Ovary (tissue), 9 donors: ENCODE data around the gene DAB1. TPM values are rescaled to one million over a fixed set of nuclear protein-coding genes. Genes with fewer than 3 reads are reported as not detected.

Experiments
- DNase-seq, 5 donors: peaks; one replicate each; pipeline ENCODE4 v3.0.0-alpha.2; 2019 to 2020
- H3K27ac ChIP-seq, 2 donors: fragments of 200-600 bp; one replicate each; pipeline versions ENCODE4 v1.5.1 to v1.8.0; 2019 to 2022
- H3K27me3 ChIP-seq: fragments of 200-600 bp; one replicate; pipeline ENCODE4 v1.8.0; 2022
- H3K36me3 ChIP-seq: fragments of 200-600 bp; sonication (generic); one replicate; pipeline ENCODE4 v1.5.1; 2019
- H3K4me1 ChIP-seq: one replicate; pipeline ENCODE4 v1.8.1; 2013; ENCODE audit warnings: mild to moderate bottlenecking, moderate library complexity; ENCODE audit not compliant: insufficient read depth
- H3K4me3 ChIP-seq: fragments of 200-600 bp; sonication (generic); one replicate; pipeline ENCODE4 v1.5.1; 2017
- H3K9me3 ChIP-seq, 2 donors: fragments of 200-600 bp in 1 of 2; sonication (generic) in 1 of 2; one replicate each; pipeline versions ENCODE4 v1.5.1 to v1.8.1; 2013 to 2019; ENCODE audit warnings: mild to moderate bottlenecking in 1 of 2, moderate library complexity in 1 of 2
- EP300 ChIP-seq: sonication (generic); formaldehyde crosslinking; IDR thresholded peaks from one replicate; pipeline ENCODE4 v1.6.1; 2017; ENCODE audit warnings: antibody characterized with exemption
- POLR2A ChIP-seq: fragments of 450-650 bp; IDR thresholded peaks from one replicate; pipeline ENCODE4 v1.6.1; 2017; ENCODE audit warnings: antibody characterized with exemption, mild to moderate bottlenecking, moderate library complexity
- WGBS, 3 donors: extraction: QIAGEN DNeasy Blood & Tissue Kit in 1 of 3; methylation state at CpG; one replicate each; pipeline versions ENCODE4 v1.1.5 to v1.1.7; 2013 to 2017; 5-methylcytosine and 5-hydroxymethylcytosine counted together
- intact Hi-C, 4 donors: fragments of 100-400 bp; cut with DNase I; formaldehyde crosslinking; loops; one replicate each; pipeline versions ENCODE4 v1.11.0 to v1.15.1; 2022 to 2023
- polyA plus RNA-seq, 2 donors: library from polyadenylated mRNA; stranded (reverse); fragments of 200-250 nt in 1 of 2; fragments of 350-450 nt in 1 of 2; fragmentation: Illumina TruSeq in 1 of 2; extraction: RNeasy Lipid Tissue Mini Kit (QIAGEN cat#74804) in 1 of 2; gene quantifications; one replicate each; pipeline ENCODE4 v1.2.3, GENCODE V29; 2013 to 2014
- total RNA-seq, 7 donors: library from RNA; depleted of rRNA in 2 of 7; stranded (reverse); fragments of >200 nt in 2 of 7; fragmentation: NEBNext Ultra II Directional in 3 of 7; extraction: Animal tissue kit (Norgen Biotek cat#: 25700) in 3 of 7; gene quantifications; one replicate each; pipeline versions ENCODE4 v1.1.0 to v1.2.4, GENCODE V29; 2016 to 2023
- TF ChIP-seq, protein P1 (sequence below), 3 donors: fragments of 450-650 bp in 2 of 3; fragments of 200-600 bp in 1 of 3; IDR thresholded peaks; one replicate each; pipeline versions ENCODE4 v1.5.1 to v1.8.0; 2016 to 2022; ENCODE audit warnings: antibody characterized with exemption in 3 of 3, mild to moderate bottlenecking in 1 of 3
- donor health status: DM: no; HTN: no; CAD: no; lungs with moderate emphysema.
- donor health status: DM: no; HTN: no; CAD: no.
- donor health status: Bipolar disorder and iron deficiency.
- donor health status: DM: yes; HTN: yes; CAD: no.
- donor health status: DM: no; HTN: no; CAD: no.
- donor health status: DM: yes; HTN: yes; CAD: no.

DAB1 gene
- total and polyA plus RNA-seq, 9 donors = 0.22 to 5.5 (median 0.77) TPM

DNA sequence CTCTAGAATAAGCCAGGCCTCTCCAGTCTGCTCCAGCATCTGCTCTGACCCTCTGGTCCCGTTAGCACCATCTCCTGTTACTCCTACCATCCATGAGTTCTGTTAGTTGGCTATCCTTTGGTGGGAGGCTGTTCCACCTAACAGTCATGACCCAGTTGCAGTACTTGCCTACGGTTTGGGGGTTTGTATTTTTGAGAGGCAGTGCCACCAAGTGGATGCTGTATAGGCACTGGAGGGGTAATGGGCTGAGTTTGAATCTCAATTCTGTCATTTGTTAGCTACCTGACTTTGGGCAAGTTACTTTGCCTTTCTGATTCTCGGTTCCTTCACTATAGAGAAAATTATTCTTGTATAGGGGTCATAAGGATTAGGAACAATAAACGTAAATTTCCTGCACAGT lies 445.9 kb downstream of the DAB1 start:
- intact Hi-C loops = no loop called here
- TF ChIP-seq POLR2A (no peak), EP300 (no peak)
- TF ChIP-seq, protein P1, sequence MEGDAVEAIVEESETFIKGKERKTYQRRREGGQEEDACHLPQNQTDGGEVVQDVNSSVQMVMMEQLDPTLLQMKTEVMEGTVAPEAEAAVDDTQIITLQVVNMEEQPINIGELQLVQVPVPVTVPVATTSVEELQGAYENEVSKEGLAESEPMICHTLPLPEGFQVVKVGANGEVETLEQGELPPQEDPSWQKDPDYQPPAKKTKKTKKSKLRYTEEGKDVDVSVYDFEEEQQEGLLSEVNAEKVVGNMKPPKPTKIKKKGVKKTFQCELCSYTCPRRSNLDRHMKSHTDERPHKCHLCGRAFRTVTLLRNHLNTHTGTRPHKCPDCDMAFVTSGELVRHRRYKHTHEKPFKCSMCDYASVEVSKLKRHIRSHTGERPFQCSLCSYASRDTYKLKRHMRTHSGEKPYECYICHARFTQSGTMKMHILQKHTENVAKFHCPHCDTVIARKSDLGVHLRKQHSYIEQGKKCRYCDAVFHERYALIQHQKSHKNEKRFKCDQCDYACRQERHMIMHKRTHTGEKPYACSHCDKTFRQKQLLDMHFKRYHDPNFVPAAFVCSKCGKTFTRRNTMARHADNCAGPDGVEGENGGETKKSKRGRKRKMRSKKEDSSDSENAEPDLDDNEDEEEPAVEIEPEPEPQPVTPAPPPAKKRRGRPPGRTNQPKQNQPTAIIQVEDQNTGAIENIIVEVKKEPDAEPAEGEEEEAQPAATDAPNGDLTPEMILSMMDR (IDR thresholded peaks at IDR 0.05) = no peak
- H3K4me1 ChIP-seq = no peaks in the 10 kb centered on the region
- no peaks in the 10 kb centered on the region for H3K9me3 ChIP-seq
- 65 to 79% (median 78%) methylated on average over 4 of the region's 4 CpGs for WGBS, 3 donors
- no peaks in the 10 kb centered on the region for H3K36me3 ChIP-seq
- H3K4me3 ChIP-seq = no peak overlapping the region
- no peak for DNase-seq
- H3K27ac ChIP-seq = no peak overlapping the region
- no peaks in the 10 kb centered on the region for H3K27me3 ChIP-seq

- H3K27me3 ChIP-seq = no peaks in the 10 kb centered on the region
- H3K4me3 ChIP-seq = no peak overlapping the region
- no peaks in the 10 kb centered on the region for H3K4me1 ChIP-seq
- no peak for TF ChIP-seq POLR2A
- 66 to 86% (median 76%) methylated on average over 4 of the region's 4 CpGs for WGBS, 3 donors
- DNase-seq = no peak
- H3K27ac ChIP-seq = no peak overlapping the region
- H3K36me3 ChIP-seq = no peaks in the 10 kb centered on the region
- intact Hi-C loops = no loop called here
- no peaks in the 10 kb centered on the region for H3K9me3 ChIP-seq
Observed at GRCh38 chr1:56975446-56975845, 448.4 kb downstream of the DAB1 start.

- H3K27me3 ChIP-seq = no peaks in the 10 kb centered on the region
- no peak for DNase-seq
- H3K4me3 ChIP-seq = no peak overlapping the region
- 71 to 83% (median 75%) methylated on average over 5 of the region's 5 CpGs for WGBS, 3 donors
- no peaks in the 10 kb centered on the region for H3K36me3 ChIP-seq
- TF ChIP-seq, protein P1 (IDR thresholded peaks at IDR 0.05) = no peak
- no peak for TF ChIP-seq POLR2A
- no peak for TF ChIP-seq EP300
- no peaks in the 10 kb centered on the region for H3K9me3 ChIP-seq
- intact Hi-C loops = no loop called here
- no peak overlapping the region for H3K27ac ChIP-seq
- H3K4me1 ChIP-seq = no peaks in the 10 kb centered on the region
Observed at GRCh38 chr1:56973923-56974742, 449.7 kb downstream of the DAB1 start.

- no peaks in the 10 kb centered on the region for H3K36me3 ChIP-seq
- TF ChIP-seq EP300 (no peak), POLR2A (no peak)
- TF ChIP-seq, protein P1 (IDR thresholded peaks at IDR 0.05) = no peak
- intact Hi-C loops = no loop called here
- no peaks in the 10 kb centered on the region for H3K9me3 ChIP-seq
- no peak overlapping the region for H3K27ac ChIP-seq
- H3K4me1 ChIP-seq = no peaks in the 10 kb centered on the region
- WGBS, 3 donors = 47 to 74% (median 49%) methylated on average over 1 of the region's 1 CpG
- DNase-seq = no peak
- H3K4me3 ChIP-seq = no peak overlapping the region
- H3K27me3 ChIP-seq = no peaks in the 10 kb centered on the region
Observed at GRCh38 chr1:56972976-56973375, 450.9 kb downstream of the DAB1 start.

DNA sequence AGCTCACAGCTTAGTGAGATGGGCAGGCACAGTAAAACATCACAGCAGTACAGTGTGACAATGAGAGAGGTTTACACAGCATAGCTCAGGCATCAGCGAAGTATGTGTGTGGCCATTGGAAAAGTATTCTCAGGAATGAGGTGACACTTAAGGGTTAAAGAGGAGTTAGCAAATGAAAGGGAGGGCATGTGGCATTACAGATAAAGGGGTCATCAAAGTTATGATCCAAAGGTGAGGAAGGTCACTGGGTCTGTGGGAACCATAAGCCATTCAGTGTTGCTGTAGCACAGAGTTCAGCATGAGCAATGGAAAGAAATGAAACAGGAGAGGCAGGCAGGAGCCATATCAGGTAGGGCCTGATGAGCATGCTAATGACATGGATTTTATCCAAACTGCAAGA lies 453.6 kb downstream of the DAB1 start:
- Histone ChIP-seq H3K27ac (no peak overlapping the region), H3K27me3 (no peaks in the 10 kb centered on the region), H3K4me3 (no peak overlapping the region), H3K9me3 (no peaks in the 10 kb centered on the region), H3K36me3 (no peaks in the 10 kb centered on the region), H3K4me1 (no peaks in the 10 kb centered on the region)
- no peak for DNase-seq
- 91 to 100% (median 96%) methylated on average over 1 of the region's 1 CpG for WGBS, 3 donors
- intact Hi-C loops = no loop called here
- TF ChIP-seq, protein P1 (IDR thresholded peaks at IDR 0.05) = no peak
- TF ChIP-seq POLR2A (no peak), EP300 (no peak)
